Cardiac fibroblast (primary cell): ENCODE data around the gene LGSN.
"Not testable (repeated sequence)": the region's sequence is repeated elsewhere in the genome, so short reads cannot be mapped to it uniquely, and the experiment has no call there.

Experiments
- DNase-seq, 2 donors: peaks; one replicate each; pipeline versions ENCODE4 v3.0.0 to v3.0.0-alpha.2; 2010; ENCODE audit warnings: low read depth in 2 of 2
- H3K4me3 ChIP-seq, 2 donors: replicated peaks in 1 of 2; 1 replicate in 1 of 2; 2 replicates in 1 of 2; pipeline ENCODE4 v1.5.1; 2011; ENCODE audit warnings: low read depth in 2 of 2, low read length in 2 of 2, mild to moderate bottlenecking in 2 of 2, moderate library complexity in 1 of 2
- CTCF ChIP-seq: IDR thresholded peaks from one replicate; pipeline ENCODE4 v1.5.1; 2011; ENCODE audit warnings: low read depth, mild to moderate bottlenecking, low read length, inconsistent platforms

Gene LGSN

GRCh38 chr6:63333440-63333839, 13.7 kb upstream of the LGSN start:
- no peak for DNase-seq
- no peak overlapping the region for H3K4me3 ChIP-seq
- no peak for TF ChIP-seq CTCF

GRCh38 chr6:63326630-63327029, 6.8 kb upstream of the LGSN start:
- not testable (repeated sequence) for H3K4me3 ChIP-seq

GRCh38 chr6:63322981-63323380, 3.2 kb upstream of the LGSN start:
- H3K4me3 ChIP-seq = no peak overlapping the region
- TF ChIP-seq CTCF = no peak
- DNase-seq = no peak

More at GRCh38 chr6:63326630-63327029, 6.8 kb upstream of the LGSN start:
- DNase-seq = not testable (repeated sequence)

- DNase-seq = no peak
- no peak for TF ChIP-seq CTCF
These were observed 2.0 kb upstream of the LGSN start for GRCh38 chr6:63321821-63322220.

GRCh38 chr6:63317641-63318040, 2.1 kb downstream of the LGSN start:
- no peak for DNase-seq
- no peak for TF ChIP-seq CTCF
- H3K4me3 ChIP-seq = no peak overlapping the region

More at GRCh38 chr6:63321821-63322220, 2.0 kb upstream of the LGSN start:
- no peak overlapping the region for H3K4me3 ChIP-seq

- TF ChIP-seq CTCF = no peak
- H3K4me3 ChIP-seq = no peak overlapping the region
- no peak for DNase-seq
These were observed 3.7 kb downstream of the LGSN start for GRCh38 chr6:63316113-63316512.

- H3K4me3 ChIP-seq = no peak overlapping the region
- no peak for TF ChIP-seq CTCF
- peak in 1 of 2 donors; percentile 11 for DNase-seq
These were observed 6.7 kb downstream of the LGSN start for GRCh38 chr6:63313111-63313510.
